ENCODE data around the gene PRKD1.

- no peak for TF ChIP-seq EP300 (IDR thresholded peaks at IDR 0.05; ENCODE audit: low read depth)
- TF ChIP-seq POLR2A (IDR thresholded peaks at IDR 0.05) = no peak
- TF ChIP-seq POLR2AphosphoS5 (IDR thresholded peaks at IDR 0.05) = no peak
Observed at GRCh38 chr14:29789475-29789874, 138.2 kb downstream of the PRKD1 start.
